Measurements from ENCODE around the gene NEU4.

Gene NEU4

DNA sequence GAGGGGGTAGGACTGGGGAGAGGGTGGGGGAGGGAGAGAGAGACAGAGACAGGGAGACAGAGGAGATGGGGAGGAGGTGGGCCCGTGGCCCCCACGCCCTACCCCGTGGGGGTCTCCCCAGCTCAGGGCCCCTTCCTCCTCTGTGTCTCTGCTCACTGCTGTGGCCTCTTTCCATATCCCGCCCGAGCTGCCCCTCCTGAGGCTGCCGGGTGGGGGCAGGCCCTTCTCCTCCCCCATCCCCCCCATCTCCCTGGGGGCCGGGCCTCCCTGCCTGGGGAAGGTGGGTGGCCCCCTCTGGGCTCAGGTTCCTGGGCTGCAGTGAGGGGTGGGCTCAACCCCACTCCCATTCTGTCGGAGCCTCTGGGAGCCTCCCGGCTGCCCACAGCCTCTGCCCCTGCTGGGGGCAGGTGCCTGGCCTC, 50.0 kb downstream of the NEU4 start:
- ATAC-seq (replicated peaks) (peak; percentile 7 to 8), DNase-seq (no peak)
- peak overlapping the region; percentile 95 for H3K27ac Mint-ChIP-seq
- H3K9me3 Mint-ChIP-seq = peaks cover 1% of the 10 kb centered on the region in 2 donors
- peaks cover 30 to 53% of the 10 kb centered on the region in 2 donors for H3K4me1 Mint-ChIP-seq
- H3K27me3 Mint-ChIP-seq = peaks cover 22 to 51% of the 10 kb centered on the region in 2 donors
- peak overlapping the region; percentile 73 to 76 for H3K4me3 Mint-ChIP-seq
- peaks cover under 1 to 8% of the 10 kb centered on the region in 2 donors for H3K36me3 Mint-ChIP-seq

DNA sequence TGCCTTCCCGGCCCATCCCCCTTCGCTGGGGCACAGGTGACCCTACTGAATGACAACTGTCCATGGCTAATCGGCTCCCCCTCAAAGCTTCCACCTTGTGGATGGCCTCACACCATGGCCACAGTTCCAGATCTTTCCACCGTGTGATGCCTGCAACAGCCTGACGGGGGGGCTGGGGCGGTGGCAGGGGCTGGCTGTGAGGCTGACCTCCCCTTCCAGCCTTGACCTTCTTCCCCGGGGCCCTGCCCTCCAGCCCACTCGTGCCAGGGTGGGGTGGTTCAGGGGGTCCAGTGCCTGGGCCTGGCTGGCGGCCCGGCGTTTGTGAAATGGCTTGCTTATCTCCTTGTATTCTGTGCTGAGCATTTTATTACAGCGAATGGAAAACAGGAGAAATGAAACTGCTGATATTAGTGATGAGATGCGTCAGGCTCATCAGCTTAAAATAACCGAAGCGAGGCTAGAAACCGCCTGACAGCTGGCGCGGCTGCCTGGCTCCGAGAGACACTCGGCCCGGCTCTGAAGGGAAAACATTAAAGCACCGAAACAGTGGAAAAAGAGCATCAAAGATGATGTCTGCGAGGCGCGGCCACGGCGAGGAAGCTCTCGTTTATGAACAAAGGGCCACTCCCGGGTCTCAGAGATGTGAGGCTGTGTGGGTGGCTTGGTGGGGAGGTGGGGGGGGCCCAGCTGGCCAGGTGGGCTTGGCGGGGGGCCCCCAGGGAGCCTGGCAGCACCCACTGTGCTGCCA, 50.6 kb downstream of the NEU4 start:
- Mint-ChIP-seq H3K27me3 (peaks cover 28 to 57% of the 10 kb centered on the region in 2 donors), H3K36me3 (peaks cover 3 to 12% of the 10 kb centered on the region in 2 donors), H3K4me1 (peaks cover 36 to 59% of the 10 kb centered on the region in 2 donors), H3K27ac (peak overlapping the region; percentile 95), H3K9me3 (peaks cover 5 to 7% of the 10 kb centered on the region in 2 donors), H3K4me3 (peak overlapping the region; percentile 73 to 76)
- DNase-seq (peak; percentile 73), ATAC-seq (replicated peaks) (peak; percentile 75)

DNA sequence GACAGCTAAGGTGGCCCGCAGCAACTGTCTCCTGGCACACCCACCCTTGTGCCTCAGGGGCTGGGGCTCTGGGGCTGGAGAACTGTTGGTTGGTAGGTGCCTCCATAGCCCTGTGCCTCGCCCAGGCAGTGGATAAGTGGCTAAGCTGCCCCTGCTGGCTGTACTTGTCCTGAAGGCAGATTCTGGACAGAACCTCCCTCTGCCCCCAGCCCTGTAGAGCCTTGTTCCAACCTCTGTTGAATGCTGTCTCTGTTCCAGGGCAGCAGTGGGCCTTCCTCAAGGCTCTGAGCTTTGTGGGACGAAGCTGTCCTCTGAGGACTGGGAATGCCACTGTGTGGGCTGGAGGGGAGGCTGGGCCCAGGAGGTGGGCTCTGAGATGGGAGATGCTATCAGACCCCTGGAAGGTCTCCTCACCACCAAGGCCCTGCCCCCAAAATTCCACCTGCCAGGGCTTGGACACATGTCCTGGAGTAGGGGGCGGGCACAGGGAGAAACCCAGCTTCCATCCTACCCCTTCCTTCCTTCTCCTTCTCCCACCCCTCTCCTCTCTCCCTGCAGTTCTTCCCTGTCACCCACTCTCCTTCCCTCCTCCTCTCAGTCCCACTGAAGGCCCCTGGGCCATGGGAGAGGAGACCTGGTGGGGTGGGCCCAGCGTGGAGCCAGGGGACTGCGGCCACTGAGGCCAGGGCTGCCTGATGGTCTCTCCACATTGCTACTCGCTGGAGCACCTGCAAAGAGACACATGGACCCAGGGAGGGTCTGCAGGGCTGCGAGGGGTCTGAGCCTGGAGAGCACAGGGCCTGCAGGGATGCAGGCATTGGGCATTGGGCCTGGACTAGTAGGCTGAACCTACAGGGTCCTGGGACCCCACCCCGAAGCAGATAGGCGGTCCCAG, 51.4 kb downstream of the NEU4 start:
- peaks cover 44 to 67% of the 10 kb centered on the region in 2 donors for H3K4me1 Mint-ChIP-seq
- H3K27ac Mint-ChIP-seq = peak overlapping the region; percentile 75
- ATAC-seq (replicated peaks) (peak; percentile 47 to 52), DNase-seq (peak; percentile 41)
- H3K9me3 Mint-ChIP-seq = peaks cover 8 to 12% of the 10 kb centered on the region in 2 donors
- no peak overlapping the region for H3K4me3 Mint-ChIP-seq
- peaks cover 36 to 62% of the 10 kb centered on the region in 2 donors for H3K27me3 Mint-ChIP-seq
- peaks cover 6 to 17% of the 10 kb centered on the region in 2 donors for H3K36me3 Mint-ChIP-seq

DNA sequence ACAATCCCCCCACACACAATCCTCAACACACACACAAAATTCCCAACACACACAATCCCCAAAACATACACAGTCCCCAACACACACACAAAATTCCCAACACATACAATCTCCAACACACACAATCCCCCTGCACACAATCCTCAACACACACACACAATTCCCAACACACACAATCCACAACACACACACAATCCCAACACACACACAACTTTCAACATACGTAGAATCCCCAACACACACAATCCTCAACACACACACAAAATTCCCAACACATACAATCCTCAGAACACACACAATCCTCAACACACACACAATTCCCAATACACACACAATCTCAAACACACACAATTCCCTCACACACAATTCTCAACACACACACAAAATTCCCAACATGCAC, 52.3 kb downstream of the NEU4 start:
- Mint-ChIP-seq H3K9me3 (peaks cover 8 to 12% of the 10 kb centered on the region in 2 donors), H3K27me3 (peaks cover 43 to 64% of the 10 kb centered on the region in 2 donors), H3K4me3 (peak overlapping the region in 1 of 2 donors; percentile 10), H3K4me1 (peaks cover 49 to 73% of the 10 kb centered on the region in 2 donors), H3K36me3 (peaks cover 6 to 14% of the 10 kb centered on the region in 2 donors), H3K27ac (peak overlapping the region; percentile 42)
- no peak for ATAC-seq (replicated peaks)
- no peak for DNase-seq

DNA sequence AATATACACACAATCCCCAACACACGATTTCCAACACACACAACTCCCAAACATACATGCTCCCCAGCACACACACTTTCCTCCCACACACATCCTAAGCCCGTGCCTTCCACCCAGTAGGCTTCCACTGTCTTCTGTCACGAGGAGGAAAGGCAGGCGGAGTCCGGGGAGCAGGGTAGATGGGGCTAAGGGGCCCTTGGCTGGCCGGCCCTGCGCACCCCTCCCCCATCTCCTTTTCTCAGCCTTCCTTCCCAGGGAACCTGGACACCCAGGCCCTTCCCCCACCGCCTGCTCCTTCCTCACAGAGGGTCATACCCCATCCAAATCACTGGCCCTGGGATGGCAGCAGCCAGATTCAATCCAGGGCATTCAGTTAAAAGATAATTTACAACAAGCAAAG, 53.1 kb downstream of the NEU4 start:
- peaks cover 8 to 12% of the 10 kb centered on the region in 2 donors for H3K9me3 Mint-ChIP-seq
- DNase-seq (no peak), ATAC-seq (replicated peaks) (no peak)
- H3K4me1 Mint-ChIP-seq = peaks cover 48 to 73% of the 10 kb centered on the region in 2 donors
- peaks cover 43 to 63% of the 10 kb centered on the region in 2 donors for H3K27me3 Mint-ChIP-seq
- H3K36me3 Mint-ChIP-seq = peaks cover 6 to 10% of the 10 kb centered on the region in 2 donors
- peak overlapping the region; percentile 42 for H3K27ac Mint-ChIP-seq
- no peak overlapping the region for H3K4me3 Mint-ChIP-seq

DNA sequence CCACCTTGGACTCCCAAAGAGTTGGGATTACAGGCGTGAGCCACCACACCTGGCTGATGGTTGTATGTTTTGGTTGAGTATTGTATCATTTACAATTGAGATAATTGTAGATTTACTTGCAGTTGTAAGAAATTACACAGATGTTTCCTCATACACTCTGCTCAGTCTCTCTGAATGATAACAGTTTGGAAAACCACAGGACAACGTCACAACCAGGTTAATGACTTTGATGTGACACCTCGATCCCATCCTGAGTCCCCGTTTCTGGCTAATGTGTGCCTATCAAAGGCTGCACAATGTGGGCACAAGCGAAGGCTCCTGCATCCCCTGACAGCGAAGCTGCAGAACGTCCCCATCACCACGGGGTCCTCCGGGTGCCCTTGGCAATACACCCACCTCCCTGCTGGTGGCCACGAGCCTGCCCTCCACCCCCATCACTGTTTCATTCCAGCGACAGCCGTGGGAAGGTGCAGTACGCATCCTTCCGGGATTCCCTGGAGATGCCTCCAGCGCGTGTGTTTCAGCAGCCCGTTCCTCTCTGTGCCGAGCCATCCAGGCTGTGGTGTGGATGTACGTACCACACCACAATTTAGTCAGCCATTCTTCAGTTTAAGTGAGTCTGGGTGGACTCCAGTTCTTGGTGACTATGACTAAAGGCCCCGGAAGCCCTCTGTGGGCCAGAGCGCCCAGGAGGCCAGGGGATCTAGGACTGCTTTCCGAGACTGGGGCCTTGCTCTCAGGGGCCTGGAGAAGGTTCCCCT, 54.0 kb downstream of the NEU4 start:
- H3K9me3 Mint-ChIP-seq = peaks cover 8 to 12% of the 10 kb centered on the region in 2 donors
- peak overlapping the region in 1 of 2 donors; percentile 53 for H3K4me3 Mint-ChIP-seq
- DNase-seq (no peak), ATAC-seq (replicated peaks) (no peak)
- H3K27me3 Mint-ChIP-seq = peaks cover 43 to 70% of the 10 kb centered on the region in 2 donors
- H3K36me3 Mint-ChIP-seq = peaks cover 6 to 10% of the 10 kb centered on the region in 2 donors
- H3K4me1 Mint-ChIP-seq = peaks cover 48 to 73% of the 10 kb centered on the region in 2 donors
- peak overlapping the region; percentile 26 for H3K27ac Mint-ChIP-seq

DNA sequence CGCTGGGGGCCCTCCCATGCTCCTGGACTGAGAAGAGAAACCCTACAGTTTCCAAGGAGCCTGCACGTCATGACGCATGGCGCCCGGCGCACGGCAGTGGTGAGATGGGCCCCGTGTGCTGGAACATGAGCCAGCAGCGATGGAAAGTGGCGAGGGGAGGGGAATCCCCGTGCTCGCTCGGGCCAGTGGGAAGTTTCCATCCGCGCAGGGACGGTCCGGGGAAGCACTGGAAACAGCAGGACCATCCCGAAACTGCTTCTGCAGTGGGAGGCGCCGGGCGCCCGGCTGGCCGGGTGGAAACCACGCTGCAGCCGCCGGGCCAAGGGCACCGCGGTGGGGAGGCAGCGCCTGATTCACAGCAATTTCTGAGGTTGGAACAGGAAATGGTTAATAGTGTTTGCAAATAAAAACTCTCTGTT, 54.6 kb downstream of the NEU4 start:
- Mint-ChIP-seq H3K27me3 (peaks cover 48 to 74% of the 10 kb centered on the region in 2 donors), H3K9me3 (peaks cover 8 to 12% of the 10 kb centered on the region in 2 donors), H3K36me3 (peaks cover 6 to 10% of the 10 kb centered on the region in 2 donors), H3K4me3 (peak overlapping the region; percentile 41 to 53), H3K27ac (peak overlapping the region; percentile 26), H3K4me1 (peaks cover 49 to 71% of the 10 kb centered on the region in 2 donors)
- peak; percentile 46 for DNase-seq
- peak; percentile 13 to 26 for ATAC-seq (replicated peaks)

DNA sequence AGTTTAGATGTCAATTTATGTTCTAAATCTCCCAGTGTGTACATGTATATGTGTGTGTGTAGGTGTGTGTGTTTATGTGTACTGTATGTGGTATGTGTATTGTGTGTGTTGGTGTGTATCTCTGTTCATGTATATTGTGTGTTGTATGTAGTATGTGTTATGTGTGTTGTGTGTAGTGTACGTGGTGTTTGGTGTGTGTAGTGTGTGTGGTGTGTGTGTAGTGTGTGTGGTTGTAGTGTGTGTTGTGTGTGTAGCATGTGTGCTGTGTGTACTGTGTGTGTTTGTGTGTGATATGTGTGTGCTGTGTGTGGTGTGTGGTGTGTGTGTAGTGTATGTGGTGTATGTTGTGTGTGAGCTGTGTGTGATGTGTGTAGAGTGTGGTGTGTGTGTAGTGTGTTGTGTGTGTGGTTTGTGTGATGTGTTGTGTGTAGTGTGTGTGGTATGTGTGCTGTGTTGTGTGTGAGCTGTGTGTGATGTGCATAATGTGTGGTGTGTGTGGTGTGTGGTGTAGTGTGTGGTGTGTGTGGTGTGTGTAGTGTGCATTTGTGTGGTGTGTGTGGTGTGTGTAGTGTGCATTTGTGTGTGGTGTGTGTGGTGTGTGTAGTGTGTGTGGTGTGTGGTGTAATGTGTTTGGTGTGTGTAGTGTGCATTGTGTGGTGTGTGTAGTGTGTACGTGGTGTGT, 55.3 kb downstream of the NEU4 start:
- H3K9me3 Mint-ChIP-seq = peaks cover 8 to 12% of the 10 kb centered on the region in 2 donors
- H3K36me3 Mint-ChIP-seq = peaks cover 6 to 10% of the 10 kb centered on the region in 2 donors
- peak overlapping the region; percentile 1 for H3K27ac Mint-ChIP-seq
- ATAC-seq (replicated peaks) (no peak), DNase-seq (no peak)
- peak overlapping the region in 1 of 2 donors; percentile 4 for H3K4me3 Mint-ChIP-seq
- H3K27me3 Mint-ChIP-seq = peaks cover 48 to 76% of the 10 kb centered on the region in 2 donors
- peaks cover 46 to 67% of the 10 kb centered on the region in 2 donors for H3K4me1 Mint-ChIP-seq

DNA sequence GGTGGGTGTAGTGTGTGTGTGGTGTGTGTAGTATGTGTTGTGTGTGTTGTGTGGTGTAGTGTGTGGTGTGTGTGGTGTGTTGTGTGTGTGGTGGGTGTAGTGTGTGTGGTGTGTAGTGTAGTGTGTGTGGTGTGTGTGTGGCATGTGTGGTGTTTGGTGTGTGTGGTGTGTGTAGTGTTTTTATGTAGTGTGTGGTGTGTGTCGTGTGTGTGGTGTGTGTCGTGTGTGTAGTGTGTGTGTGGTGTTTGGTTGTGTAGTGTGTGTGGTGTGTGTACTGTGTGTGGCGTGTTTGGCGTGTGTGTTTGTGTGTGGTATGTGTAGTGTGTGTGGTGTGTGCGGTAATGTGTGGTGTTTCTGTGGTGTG, 55.8 kb downstream of the NEU4 start:
- peaks cover 41 to 62% of the 10 kb centered on the region in 2 donors for H3K4me1 Mint-ChIP-seq
- no peak for DNase-seq
- peaks cover 8 to 12% of the 10 kb centered on the region in 2 donors for H3K9me3 Mint-ChIP-seq
- peaks cover 48 to 72% of the 10 kb centered on the region in 2 donors for H3K27me3 Mint-ChIP-seq
- peaks cover 6 to 10% of the 10 kb centered on the region in 2 donors for H3K36me3 Mint-ChIP-seq
- H3K27ac Mint-ChIP-seq = no peak overlapping the region
- no peak overlapping the region for H3K4me3 Mint-ChIP-seq
- no peak for ATAC-seq (replicated peaks)

DNA sequence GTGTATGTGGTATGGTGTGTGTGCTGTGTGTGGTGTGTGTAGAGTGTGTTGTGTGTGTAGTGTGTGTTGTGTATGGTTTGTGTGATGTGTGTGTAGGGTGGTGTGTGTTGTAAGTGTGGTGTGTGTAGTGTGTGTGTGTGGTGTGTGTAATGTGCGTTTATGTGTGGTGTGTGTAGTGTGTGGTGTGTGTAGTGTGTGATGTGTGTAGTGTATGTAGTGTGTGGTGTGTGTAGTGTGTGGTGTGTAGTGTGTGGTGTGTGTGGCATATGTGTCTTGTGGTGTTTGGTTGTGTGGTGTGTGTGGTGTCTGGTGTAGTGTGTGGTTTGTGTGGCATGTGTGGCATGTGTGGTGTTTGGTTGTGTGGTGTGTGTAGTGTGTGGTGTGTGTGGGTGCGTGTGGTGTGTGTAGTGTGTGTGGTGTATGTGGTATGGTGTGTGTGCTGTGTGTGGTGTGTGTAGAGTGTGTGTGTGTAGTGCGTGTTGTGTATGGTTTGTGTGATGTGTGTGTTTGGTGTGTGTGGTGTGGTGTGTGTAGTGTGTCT, 56.5 kb downstream of the NEU4 start:
- peaks cover 40 to 57% of the 10 kb centered on the region in 2 donors for H3K4me1 Mint-ChIP-seq
- peaks cover 48 to 71% of the 10 kb centered on the region in 2 donors for H3K27me3 Mint-ChIP-seq
- H3K36me3 Mint-ChIP-seq = peaks cover 6 to 10% of the 10 kb centered on the region in 2 donors
- no peak for ATAC-seq (replicated peaks)
- H3K27ac Mint-ChIP-seq = peak overlapping the region; percentile 53
- peaks cover 8 to 12% of the 10 kb centered on the region in 2 donors for H3K9me3 Mint-ChIP-seq
- no peak overlapping the region for H3K4me3 Mint-ChIP-seq
- no peak for DNase-seq

DNA sequence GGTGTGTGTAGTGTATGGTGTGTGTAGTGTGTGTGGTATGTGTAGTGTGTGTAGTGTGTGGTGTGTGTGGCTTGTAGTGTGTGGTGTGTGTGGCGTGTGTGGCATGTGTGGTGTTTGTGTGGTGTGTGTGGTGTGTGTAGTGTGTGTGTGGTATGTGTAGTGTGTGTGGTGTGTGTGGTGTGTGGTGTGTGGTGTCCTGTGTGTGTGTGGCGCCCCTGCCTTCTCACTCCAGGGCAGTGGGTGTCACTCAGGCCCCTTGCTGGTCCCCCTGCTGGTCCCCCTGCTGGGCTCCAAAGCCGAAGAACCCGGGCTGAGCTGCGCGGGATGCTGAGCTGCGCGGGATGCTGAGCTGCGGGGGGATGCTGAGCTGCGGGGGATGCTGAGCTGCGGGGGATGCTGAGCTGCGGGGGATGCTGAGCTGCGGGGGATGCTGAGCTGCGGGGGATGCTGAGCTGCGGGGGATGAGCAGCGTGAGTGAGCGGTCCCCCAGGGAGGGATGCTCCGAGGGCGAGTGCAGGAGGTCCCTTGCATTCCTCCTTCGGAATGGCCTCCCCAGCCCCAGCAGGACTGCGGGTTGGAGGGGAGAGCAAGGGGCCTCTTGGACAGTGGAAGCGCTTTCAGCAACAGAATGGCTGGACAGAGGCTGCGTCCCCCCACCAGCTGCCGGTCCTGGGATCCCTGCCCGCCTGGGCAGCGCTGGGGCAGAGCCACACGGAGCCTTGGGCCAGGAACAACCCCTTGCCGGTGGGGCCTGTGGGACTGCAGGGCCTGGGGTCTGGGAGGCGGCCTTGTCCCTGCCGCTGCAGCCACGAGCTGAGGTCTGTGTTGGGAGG, 57.2 kb downstream of the NEU4 start:
- peaks cover 41 to 55% of the 10 kb centered on the region in 2 donors for H3K4me1 Mint-ChIP-seq
- H3K9me3 Mint-ChIP-seq = peaks cover 8 to 12% of the 10 kb centered on the region in 2 donors
- H3K4me3 Mint-ChIP-seq = no peak overlapping the region
- no peak for DNase-seq
- ATAC-seq (replicated peaks) = peak; percentile 13 to 17
- H3K27me3 Mint-ChIP-seq = peaks cover 49 to 69% of the 10 kb centered on the region in 2 donors
- H3K36me3 Mint-ChIP-seq = peaks cover 6 to 10% of the 10 kb centered on the region in 2 donors
- H3K27ac Mint-ChIP-seq = peak overlapping the region; percentile 53
